Measurements from ENCODE around the gene DLGAP1. TPM values are rescaled to one million over a fixed set of nuclear protein-coding genes. Genes with fewer than 3 reads are reported as not detected.

Gene DLGAP1
- total and polyA plus RNA-seq, 2 donors (not counting 1 experiment from before 2014, with no cell fraction given) = 0.07 to 0.61 TPM

DNA sequence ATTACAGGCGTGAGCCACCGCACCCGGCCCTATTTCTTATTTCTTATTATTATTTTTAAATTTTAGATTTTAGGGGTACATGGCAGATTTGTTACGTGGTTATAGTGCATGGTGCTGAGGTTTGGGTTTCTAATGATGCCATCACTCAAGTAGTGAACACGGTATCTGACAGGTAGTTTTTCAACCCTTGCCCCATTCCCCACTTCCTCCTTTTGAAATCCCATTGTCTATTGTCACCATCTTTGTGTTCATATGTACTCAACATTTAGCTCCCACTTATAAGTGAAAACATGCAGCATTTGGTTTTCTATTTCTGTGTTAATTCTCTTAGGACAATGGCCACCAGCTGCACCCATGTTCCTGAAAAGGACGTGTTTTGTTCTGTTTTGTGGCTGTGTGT is 965.6 kb downstream of the DLGAP1 start:
- H3K27ac Mint-ChIP-seq = no peak overlapping the region
- Histone ChIP-seq H3K36me3 (replicated peaks in 1 of 2; ENCODE audit: control extremely low read depth in 1 of 2, control insufficient read depth in 1 of 2, extremely low read depth in 1 of 2, insufficient read depth in 2 of 2, low read length in 1 of 2) (no peaks in the 10 kb centered on the region), H3K9ac (ENCODE audit: low read length) (no peak overlapping the region), H3K4me1 (ENCODE audit: control insufficient read depth in 2 of 2, insufficient read depth in 2 of 2, low read length in 2 of 2) (peaks cover 13 to 15% of the 10 kb centered on the region in 2 donors), H2AFZ (ENCODE audit: insufficient read depth, low read depth, low read length, poor library complexity, severe bottlenecking) (no peak overlapping the region), H3K4me3 (ENCODE audit: control extremely low read depth in 1 of 5, extremely low read depth in 1 of 5, insufficient read depth in 1 of 5, low read depth in 2 of 5, low read length in 4 of 5) (no peak overlapping the region), H3K9me3 (ENCODE audit: control extremely low read depth in 1 of 3, control insufficient read depth in 2 of 3, insufficient read depth in 1 of 3, low read length in 2 of 3) (no peaks in the 10 kb centered on the region), H3K4me2 (replicated peaks; ENCODE audit: low read depth, low read length, poor library complexity, severe bottlenecking) (no peak overlapping the region), H3K27ac (ENCODE audit: low read length in 2 of 2) (no peak overlapping the region), H4K20me1 (ENCODE audit: control insufficient read depth, insufficient read depth, low read length, poor library complexity, severe bottlenecking) (no peaks in the 10 kb centered on the region), H3K27me3 (replicated peaks in 1 of 4; ENCODE audit: control extremely low read depth in 1 of 4, control insufficient read depth in 3 of 4, insufficient read depth in 4 of 4, low read length in 3 of 4) (no peaks in the 10 kb centered on the region), H3K79me2 (ENCODE audit: control insufficient read depth, insufficient read depth, low read length) (no peaks in the 10 kb centered on the region)
- H3K9me3 Mint-ChIP-seq (ENCODE audit: insufficient read depth) = no peaks in the 10 kb centered on the region
- ChIA-PET POLR2A (no interaction called here), CTCF (no interaction called here)
- H3K4me3 Mint-ChIP-seq = no peak overlapping the region
- ATAC-seq (ENCODE audit: low read depth) (no peak), DNase-seq (no peak)
- WGBS (ENCODE audit: insufficient coverage) = 14% methylated on average over 1 of the region's 6 CpGs
- no peak for TF ChIP-seq EZH2 (IDR thresholded peaks at IDR 0.05; ENCODE audit: borderline replicate concordance, insufficient read depth, low read depth, low read length, poor library complexity, severe bottlenecking)
- TF ChIP-seq, protein P1, sequence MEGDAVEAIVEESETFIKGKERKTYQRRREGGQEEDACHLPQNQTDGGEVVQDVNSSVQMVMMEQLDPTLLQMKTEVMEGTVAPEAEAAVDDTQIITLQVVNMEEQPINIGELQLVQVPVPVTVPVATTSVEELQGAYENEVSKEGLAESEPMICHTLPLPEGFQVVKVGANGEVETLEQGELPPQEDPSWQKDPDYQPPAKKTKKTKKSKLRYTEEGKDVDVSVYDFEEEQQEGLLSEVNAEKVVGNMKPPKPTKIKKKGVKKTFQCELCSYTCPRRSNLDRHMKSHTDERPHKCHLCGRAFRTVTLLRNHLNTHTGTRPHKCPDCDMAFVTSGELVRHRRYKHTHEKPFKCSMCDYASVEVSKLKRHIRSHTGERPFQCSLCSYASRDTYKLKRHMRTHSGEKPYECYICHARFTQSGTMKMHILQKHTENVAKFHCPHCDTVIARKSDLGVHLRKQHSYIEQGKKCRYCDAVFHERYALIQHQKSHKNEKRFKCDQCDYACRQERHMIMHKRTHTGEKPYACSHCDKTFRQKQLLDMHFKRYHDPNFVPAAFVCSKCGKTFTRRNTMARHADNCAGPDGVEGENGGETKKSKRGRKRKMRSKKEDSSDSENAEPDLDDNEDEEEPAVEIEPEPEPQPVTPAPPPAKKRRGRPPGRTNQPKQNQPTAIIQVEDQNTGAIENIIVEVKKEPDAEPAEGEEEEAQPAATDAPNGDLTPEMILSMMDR (IDR thresholded peaks at IDR 0.05) = no peak
- no peaks in the 10 kb centered on the region for H3K27me3 Mint-ChIP-seq
- H3K4me1 Mint-ChIP-seq = peaks cover 24% of the 10 kb centered on the region
- intact Hi-C loops (cut with micrococcal nuclease) = no loop called here

DNA sequence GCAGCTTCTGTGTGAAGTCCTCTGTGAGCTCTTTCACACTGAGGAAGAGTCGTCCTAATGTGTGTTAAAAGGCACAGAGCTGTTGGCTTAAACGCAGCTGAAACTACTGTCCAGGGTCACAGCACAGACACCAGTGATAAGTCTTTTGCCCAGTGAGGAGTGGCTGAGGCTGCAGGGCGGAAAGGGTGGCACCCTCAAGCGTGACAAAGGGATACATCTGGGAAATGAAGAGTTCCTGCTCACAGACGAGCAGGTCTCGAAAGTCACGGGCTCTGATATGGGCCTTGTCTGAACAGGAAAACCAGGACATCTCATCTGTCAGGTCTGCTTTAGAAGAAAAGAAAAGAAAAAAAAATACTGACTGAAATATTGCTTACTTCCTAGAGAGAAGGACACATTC is 968.6 kb downstream of the DLGAP1 start:
- Histone ChIP-seq H3K9ac (ENCODE audit: low read length) (no peak overlapping the region), H3K27me3 (replicated peaks in 1 of 4; ENCODE audit: control extremely low read depth in 1 of 4, control insufficient read depth in 3 of 4, insufficient read depth in 4 of 4, low read length in 3 of 4) (no peaks in the 10 kb centered on the region), H3K79me2 (ENCODE audit: control insufficient read depth, insufficient read depth, low read length) (no peaks in the 10 kb centered on the region), H3K27ac (ENCODE audit: low read length in 2 of 2) (no peak overlapping the region), H3K36me3 (replicated peaks in 1 of 2; ENCODE audit: control extremely low read depth in 1 of 2, control insufficient read depth in 1 of 2, extremely low read depth in 1 of 2, insufficient read depth in 2 of 2, low read length in 1 of 2) (no peaks in the 10 kb centered on the region), H4K20me1 (ENCODE audit: control insufficient read depth, insufficient read depth, low read length, poor library complexity, severe bottlenecking) (no peaks in the 10 kb centered on the region), H2AFZ (ENCODE audit: insufficient read depth, low read depth, low read length, poor library complexity, severe bottlenecking) (no peak overlapping the region), H3K4me3 (ENCODE audit: control extremely low read depth in 1 of 5, extremely low read depth in 1 of 5, insufficient read depth in 1 of 5, low read depth in 2 of 5, low read length in 4 of 5) (no peak overlapping the region), H3K9me3 (ENCODE audit: control extremely low read depth in 1 of 3, control insufficient read depth in 2 of 3, insufficient read depth in 1 of 3, low read length in 2 of 3) (no peaks in the 10 kb centered on the region), H3K4me2 (replicated peaks; ENCODE audit: low read depth, low read length, poor library complexity, severe bottlenecking) (no peak overlapping the region), H3K4me1 (ENCODE audit: control insufficient read depth in 2 of 2, insufficient read depth in 2 of 2, low read length in 2 of 2) (no peaks in the 10 kb centered on the region)
- no peak overlapping the region for H3K4me3 Mint-ChIP-seq
- intact Hi-C loops (cut with micrococcal nuclease) = no loop called here
- H3K4me1 Mint-ChIP-seq = peaks cover 2% of the 10 kb centered on the region
- ATAC-seq (ENCODE audit: low read depth) (no peak), DNase-seq (no peak)
- no peaks in the 10 kb centered on the region for H3K27me3 Mint-ChIP-seq
- CTCF ChIA-PET = interaction anchor here (1.0 kb wide), 1 partner anchor 60 kb away, joined by 3 read pairs; no protein-coding TSS in a partner anchor
- WGBS (ENCODE audit: insufficient coverage) = 47% methylated on average over 7 of the region's 7 CpGs
- TF ChIP-seq EZH2 (IDR thresholded peaks at IDR 0.05; ENCODE audit: borderline replicate concordance, insufficient read depth, low read depth, low read length, poor library complexity, severe bottlenecking) = no peak
- TF ChIP-seq, protein P1 (IDR thresholded peaks at IDR 0.05) = no peak
- POLR2A ChIA-PET = interaction anchor here (0.6 kb wide), 1 partner anchor 131 kb away, joined by 4 read pairs; no protein-coding TSS in a partner anchor
- H3K9me3 Mint-ChIP-seq (ENCODE audit: insufficient read depth) = no peaks in the 10 kb centered on the region
- H3K27ac Mint-ChIP-seq = no peak overlapping the region
